Measurements from ENCODE around the gene MYH9. TPM values are rescaled to one million over a fixed set of nuclear protein-coding genes. Genes with fewer than 3 reads are reported as not detected.

MYH9 gene
- total and polyA plus RNA-seq, 2 donors (not counting 1 experiment from before 2014, with no cell fraction given): 108 to 554 TPM

DNA sequence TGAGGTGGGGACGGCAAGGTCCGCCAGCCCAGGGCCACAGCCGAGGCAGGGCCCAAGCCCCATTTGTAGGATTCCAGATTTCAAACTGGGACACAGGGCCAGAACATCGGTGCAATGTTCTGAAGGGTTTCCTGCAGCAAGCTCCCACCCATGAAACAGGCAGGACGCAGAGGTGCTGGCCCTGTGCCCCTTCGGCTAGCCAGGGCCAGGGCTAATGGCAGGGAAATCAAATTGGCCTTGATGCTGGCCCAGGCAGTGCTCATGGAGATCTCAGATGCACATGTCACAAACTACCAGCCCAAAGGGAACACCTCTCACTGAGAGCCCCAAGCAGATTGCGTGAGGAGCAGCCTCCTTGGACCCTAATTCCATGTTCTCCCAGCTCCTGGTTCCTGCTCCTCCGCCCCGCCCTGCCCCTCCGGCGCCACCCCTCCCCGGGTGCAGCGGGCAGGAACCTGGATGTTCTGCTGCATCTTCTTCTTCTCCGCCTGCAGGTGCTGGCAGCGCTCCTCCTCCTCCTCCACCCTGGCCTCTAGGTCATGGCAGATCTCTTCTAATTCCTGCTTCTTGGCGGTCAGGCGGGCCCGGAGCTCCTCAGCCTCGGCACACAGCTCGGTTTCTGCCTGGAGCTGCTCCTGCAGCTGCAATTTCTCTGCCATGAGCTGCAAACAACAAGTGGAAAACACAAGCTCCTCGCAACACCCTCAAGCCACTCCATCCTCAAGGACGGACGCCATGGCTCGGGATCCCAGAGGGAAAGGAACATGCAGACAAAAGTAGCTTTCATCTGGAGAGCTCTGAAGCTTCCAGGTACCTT lies 87.2 kb downstream of the MYH9 start:
- TF ChIP-seq, protein P1, sequence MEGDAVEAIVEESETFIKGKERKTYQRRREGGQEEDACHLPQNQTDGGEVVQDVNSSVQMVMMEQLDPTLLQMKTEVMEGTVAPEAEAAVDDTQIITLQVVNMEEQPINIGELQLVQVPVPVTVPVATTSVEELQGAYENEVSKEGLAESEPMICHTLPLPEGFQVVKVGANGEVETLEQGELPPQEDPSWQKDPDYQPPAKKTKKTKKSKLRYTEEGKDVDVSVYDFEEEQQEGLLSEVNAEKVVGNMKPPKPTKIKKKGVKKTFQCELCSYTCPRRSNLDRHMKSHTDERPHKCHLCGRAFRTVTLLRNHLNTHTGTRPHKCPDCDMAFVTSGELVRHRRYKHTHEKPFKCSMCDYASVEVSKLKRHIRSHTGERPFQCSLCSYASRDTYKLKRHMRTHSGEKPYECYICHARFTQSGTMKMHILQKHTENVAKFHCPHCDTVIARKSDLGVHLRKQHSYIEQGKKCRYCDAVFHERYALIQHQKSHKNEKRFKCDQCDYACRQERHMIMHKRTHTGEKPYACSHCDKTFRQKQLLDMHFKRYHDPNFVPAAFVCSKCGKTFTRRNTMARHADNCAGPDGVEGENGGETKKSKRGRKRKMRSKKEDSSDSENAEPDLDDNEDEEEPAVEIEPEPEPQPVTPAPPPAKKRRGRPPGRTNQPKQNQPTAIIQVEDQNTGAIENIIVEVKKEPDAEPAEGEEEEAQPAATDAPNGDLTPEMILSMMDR (IDR thresholded peaks at IDR 0.05): no peak
- no peak for TF ChIP-seq EZH2 (IDR thresholded peaks at IDR 0.05; ENCODE audit: borderline replicate concordance, insufficient read depth, low read depth, low read length, poor library complexity, severe bottlenecking)
- Histone ChIP-seq H3K27me3 (replicated peaks in 1 of 4; ENCODE audit: control extremely low read depth in 1 of 4, control insufficient read depth in 3 of 4, insufficient read depth in 4 of 4, low read length in 3 of 4) (no peaks in the 10 kb centered on the region), H3K9ac (ENCODE audit: low read length) (no peak overlapping the region), H3K4me1 (ENCODE audit: control insufficient read depth in 2 of 2, insufficient read depth in 2 of 2, low read length in 2 of 2) (peaks cover 0 to 4% of the 10 kb centered on the region in 2 donors), H3K27ac (ENCODE audit: low read length in 2 of 2) (no peak overlapping the region), H3K79me2 (ENCODE audit: control insufficient read depth, insufficient read depth, low read length) (peaks cover 48% of the 10 kb centered on the region), H3K9me3 (ENCODE audit: control extremely low read depth in 1 of 3, control insufficient read depth in 2 of 3, insufficient read depth in 1 of 3, low read length in 2 of 3) (no peaks in the 10 kb centered on the region), H2AFZ (ENCODE audit: insufficient read depth, low read depth, low read length, poor library complexity, severe bottlenecking) (no peak overlapping the region), H3K4me2 (replicated peaks; ENCODE audit: low read depth, low read length, poor library complexity, severe bottlenecking) (no peak overlapping the region), H3K36me3 (replicated peaks in 1 of 2; ENCODE audit: control extremely low read depth in 1 of 2, control insufficient read depth in 1 of 2, extremely low read depth in 1 of 2, insufficient read depth in 2 of 2, low read length in 1 of 2) (peaks cover 3 to 100% of the 10 kb centered on the region in 2 experiments), H3K4me3 (ENCODE audit: control extremely low read depth in 1 of 5, extremely low read depth in 1 of 5, insufficient read depth in 1 of 5, low read depth in 2 of 5, low read length in 4 of 5) (no peak overlapping the region), H4K20me1 (ENCODE audit: control insufficient read depth, insufficient read depth, low read length, poor library complexity, severe bottlenecking) (peaks cover 95% of the 10 kb centered on the region)
- POLR2A ChIA-PET: interaction anchor here (1.0 to 2.1 kb wide), 4 partner anchors 98 to 182 kb away, joined by 3 to 7 read pairs (median 4); no protein-coding TSS in a partner anchor
- H3K4me1 Mint-ChIP-seq: peaks cover 8% of the 10 kb centered on the region
- CTCF ChIA-PET: interaction anchor here (0.6 to 24.9 kb wide), 43 partner anchors 8 to 231 kb away, joined by 3 to 607 read pairs (median 5); partner anchors contain the start of genes APOL2, FOXRED2, MYH9 and TXN2
- no peaks in the 10 kb centered on the region for H3K27me3 Mint-ChIP-seq
- H3K27ac Mint-ChIP-seq: no peak overlapping the region
- ATAC-seq (ENCODE audit: low read depth) (no peak), DNase-seq (no peak)
- intact Hi-C loops (cut with micrococcal nuclease): loop anchor here (1.0 kb wide), 3 partner anchors 31 to 186 kb away; no protein-coding TSS in a partner anchor
- H3K4me3 Mint-ChIP-seq: no peak overlapping the region
- 97% methylated on average over 24 of the region's 24 CpGs for WGBS (ENCODE audit: insufficient coverage)
- no peaks in the 10 kb centered on the region for H3K9me3 Mint-ChIP-seq (ENCODE audit: insufficient read depth)

DNA sequence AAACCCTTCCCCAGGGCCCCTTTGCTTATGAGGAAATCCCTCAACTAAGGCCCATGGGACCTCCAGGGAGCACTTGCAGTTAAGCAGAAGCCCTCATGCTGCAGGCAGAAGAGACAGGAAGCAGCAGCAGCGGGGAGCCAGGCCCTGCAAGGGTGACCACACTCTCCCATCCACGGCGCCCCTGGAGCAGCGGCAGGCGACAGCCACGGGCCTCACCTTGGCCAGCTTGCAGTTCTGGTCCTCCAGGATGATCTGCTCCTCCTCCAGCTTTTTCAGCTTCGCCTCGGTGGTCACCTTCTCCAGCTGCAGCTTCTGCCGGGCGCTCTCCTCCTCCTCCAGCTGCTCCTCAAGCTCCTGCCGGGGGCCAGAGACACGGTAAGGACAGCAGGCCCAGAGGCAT lies 87.9 kb downstream of the MYH9 start:
- Mint-ChIP-seq H3K4me1 (peaks cover 8% of the 10 kb centered on the region), H3K27ac (no peak overlapping the region), H3K27me3 (no peaks in the 10 kb centered on the region), H3K4me3 (no peak overlapping the region), H3K9me3 (ENCODE audit: insufficient read depth) (no peaks in the 10 kb centered on the region)
- ATAC-seq (ENCODE audit: low read depth): no peak
- intact Hi-C loops (cut with micrococcal nuclease): no loop called here
- Histone ChIP-seq H3K9ac (ENCODE audit: low read length) (no peak overlapping the region), H2AFZ (ENCODE audit: insufficient read depth, low read depth, low read length, poor library complexity, severe bottlenecking) (no peak overlapping the region), H3K36me3 (replicated peaks in 1 of 2; ENCODE audit: control extremely low read depth in 1 of 2, control insufficient read depth in 1 of 2, extremely low read depth in 1 of 2, insufficient read depth in 2 of 2, low read length in 1 of 2) (peaks cover 3 to 100% of the 10 kb centered on the region in 2 experiments), H3K4me2 (replicated peaks; ENCODE audit: low read depth, low read length, poor library complexity, severe bottlenecking) (no peak overlapping the region), H3K79me2 (ENCODE audit: control insufficient read depth, insufficient read depth, low read length) (peaks cover 50% of the 10 kb centered on the region), H4K20me1 (ENCODE audit: control insufficient read depth, insufficient read depth, low read length, poor library complexity, severe bottlenecking) (peaks cover 95% of the 10 kb centered on the region), H3K4me3 (ENCODE audit: control extremely low read depth in 1 of 5, extremely low read depth in 1 of 5, insufficient read depth in 1 of 5, low read depth in 2 of 5, low read length in 4 of 5) (no peak overlapping the region), H3K9me3 (ENCODE audit: control extremely low read depth in 1 of 3, control insufficient read depth in 2 of 3, insufficient read depth in 1 of 3, low read length in 2 of 3) (no peaks in the 10 kb centered on the region), H3K27ac (ENCODE audit: low read length in 2 of 2) (no peak overlapping the region), H3K4me1 (ENCODE audit: control insufficient read depth in 2 of 2, insufficient read depth in 2 of 2, low read length in 2 of 2) (peaks cover 0 to 4% of the 10 kb centered on the region in 2 donors), H3K27me3 (replicated peaks in 1 of 4; ENCODE audit: control extremely low read depth in 1 of 4, control insufficient read depth in 3 of 4, insufficient read depth in 4 of 4, low read length in 3 of 4) (no peaks in the 10 kb centered on the region)
- 82% methylated on average over 12 of the region's 12 CpGs for WGBS (ENCODE audit: insufficient coverage)
- POLR2A ChIA-PET: interaction anchor here (1.4 to 2.1 kb wide), 2 partner anchors 170 to 182 kb away, joined by 5 to 7 read pairs; no protein-coding TSS in a partner anchor
- CTCF ChIA-PET: interaction anchor here (0.6 to 24.9 kb wide), 10 partner anchors 11 to 211 kb away, joined by 3 to 607 read pairs (median 6); partner anchors contain the start of gene TXN2
- no peak for DNase-seq
- TF ChIP-seq EZH2 (IDR thresholded peaks at IDR 0.05; ENCODE audit: borderline replicate concordance, insufficient read depth, low read depth, low read length, poor library complexity, severe bottlenecking): no peak
- TF ChIP-seq, protein P1 (IDR thresholded peaks at IDR 0.05): no peak
